Activated CD4-positive, CD25-positive, alpha-beta regulatory T cell treated with anti-CD3 and anti-CD28 coated beads, Interleukin-2, amount 50 U/mL, for 72 hours (primary cell): ENCODE results near the gene PRKAR2A.
"Not testable (repeated sequence)": the region's sequence is repeated elsewhere in the genome, so short reads cannot be mapped to it uniquely, and the experiment has no call there.

Source experiments
- DNase-seq: peaks from one replicate; pipeline ENCODE4 v3.0.0; 2021

Gene PRKAR2A

DNA sequence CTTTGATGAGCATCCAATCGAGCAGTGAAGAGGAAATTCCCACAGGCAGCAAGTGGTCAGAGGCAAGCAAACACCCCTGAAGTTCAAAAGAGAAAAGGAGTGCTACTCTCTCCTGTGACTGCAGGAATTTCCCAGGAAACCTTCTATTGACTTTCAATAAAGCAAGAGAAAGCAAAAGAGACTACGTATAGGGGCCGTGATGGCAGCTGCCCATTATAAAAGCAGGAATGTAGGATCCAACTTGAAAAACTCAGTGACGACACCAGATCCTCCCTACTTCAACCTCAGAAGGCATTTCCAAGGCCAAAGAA, 77.5 kb downstream of the PRKAR2A start:
- DNase-seq, result no peak

DNA sequence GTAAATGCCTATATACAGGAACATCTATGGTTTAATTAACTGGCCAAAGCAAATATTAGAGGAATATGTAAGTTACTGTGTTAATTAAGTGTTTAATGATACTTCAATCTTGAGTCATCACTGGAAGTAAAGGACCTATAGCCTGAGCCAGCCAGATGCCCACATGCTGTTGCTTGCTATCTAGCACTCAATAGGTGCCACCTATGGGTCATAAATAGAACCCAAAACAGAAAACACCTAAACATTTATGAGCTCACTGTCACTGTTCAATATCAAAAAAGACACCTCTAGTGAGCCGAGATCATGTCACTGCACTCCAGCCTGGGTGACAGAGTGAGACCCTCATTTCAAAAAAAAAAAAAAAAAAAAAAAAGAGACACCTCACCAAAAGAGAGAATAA, 82.3 kb downstream of the PRKAR2A start:
- DNase-seq, result no peak

DNA sequence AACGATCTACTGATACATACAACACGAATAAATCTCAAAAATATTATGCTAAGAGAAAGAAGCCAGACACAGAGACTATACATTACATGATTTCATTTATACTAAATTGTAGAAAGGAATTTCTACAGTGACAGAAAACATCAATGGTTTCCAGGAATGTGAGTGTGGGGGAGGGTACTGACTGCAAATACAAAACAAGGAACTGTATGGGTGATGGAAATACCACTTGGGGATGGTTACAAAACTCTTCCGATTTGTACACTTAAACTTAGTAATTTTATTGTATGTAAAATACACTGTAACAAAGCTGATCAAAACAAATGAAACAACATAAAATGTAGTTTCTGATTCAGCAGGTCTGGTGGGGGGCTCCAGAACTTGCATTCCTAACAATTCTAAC, 84.9 kb downstream of the PRKAR2A start:
- DNase-seq, result no peak

DNA sequence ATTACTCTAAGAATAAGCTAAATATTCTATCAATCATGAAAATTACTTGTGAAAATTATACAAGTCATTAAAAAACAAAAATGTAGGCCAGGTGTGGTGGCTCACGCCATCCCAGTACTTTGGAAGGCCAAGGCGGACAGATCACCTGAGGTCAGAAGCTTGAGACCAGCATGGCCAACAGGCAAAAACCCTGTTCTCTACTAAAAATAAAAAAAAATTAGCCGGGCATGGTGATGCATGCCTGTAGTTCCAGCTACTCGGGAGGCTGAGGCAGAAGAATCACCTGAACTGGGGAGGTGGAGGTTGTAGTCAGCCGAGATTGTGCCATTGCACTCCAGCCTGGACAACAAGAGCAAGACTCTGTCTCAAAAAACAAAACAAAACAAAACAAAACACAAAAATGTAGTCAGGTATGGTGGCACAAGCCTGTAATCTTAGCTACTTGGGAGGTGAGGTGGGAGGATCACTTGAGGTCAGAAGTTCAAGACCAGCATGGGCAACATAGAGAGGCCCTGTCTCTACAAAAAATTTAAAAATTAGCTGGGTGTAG, 87.6 kb downstream of the PRKAR2A start:
- DNase-seq, result not testable (repeated sequence)

DNA sequence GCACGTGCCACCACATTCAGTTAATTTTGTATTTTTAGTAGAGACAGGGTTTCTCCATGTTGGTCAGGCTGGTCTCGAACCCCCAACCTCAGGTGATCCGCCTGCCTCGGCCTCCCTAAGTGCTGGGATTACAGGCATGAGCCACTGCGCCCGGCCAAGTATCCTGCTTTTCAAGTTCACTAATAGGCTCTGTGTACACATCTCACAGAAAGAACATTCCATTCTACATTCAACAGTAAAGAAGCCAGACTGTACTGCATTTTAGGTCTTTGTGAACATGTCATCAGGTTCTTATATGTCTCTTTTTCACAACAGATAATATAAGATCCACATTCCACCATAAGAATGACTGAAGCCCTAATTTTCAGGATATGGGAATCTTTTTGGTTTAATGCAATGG, 88.1 kb downstream of the PRKAR2A start:
- not testable (repeated sequence) for DNase-seq

DNA sequence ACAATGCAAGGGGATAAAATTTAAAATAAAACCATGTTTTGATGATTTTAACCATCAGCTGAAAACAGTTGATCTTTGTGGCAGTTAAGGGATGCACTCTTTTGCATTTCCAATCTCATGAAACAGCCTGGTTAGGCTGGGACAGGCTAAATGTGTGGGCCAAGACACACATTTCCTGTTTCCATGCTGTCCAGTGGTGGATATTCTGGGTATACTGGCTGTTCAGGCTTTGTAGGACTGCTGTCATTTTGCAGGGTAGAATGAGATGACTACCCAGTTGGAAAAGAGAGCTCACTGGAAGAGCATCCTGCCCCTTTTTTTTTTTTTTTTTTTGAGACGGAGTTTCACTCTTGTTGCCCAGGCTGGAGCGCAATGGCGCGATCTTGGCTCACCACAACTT, 88.6 kb downstream of the PRKAR2A start:
- DNase-seq, result no peak

DNA sequence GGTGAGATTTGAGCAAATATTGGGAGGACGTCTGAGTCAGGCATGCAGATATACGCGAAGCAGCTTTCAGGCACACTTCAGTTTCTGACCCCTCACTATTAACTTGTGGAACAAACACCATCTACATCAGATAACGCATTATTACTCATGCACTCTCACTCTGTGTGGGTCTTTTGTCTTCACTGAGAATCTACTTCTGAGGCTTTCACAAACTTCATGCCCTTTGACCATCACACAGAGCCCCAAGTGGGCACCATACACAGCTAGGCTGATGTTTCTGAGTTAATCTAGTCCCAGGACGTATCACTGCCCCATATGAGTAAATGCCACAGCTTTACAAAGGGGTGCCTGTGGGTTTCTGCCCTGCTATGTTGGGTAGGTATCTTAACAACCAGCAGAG, 91.0 kb downstream of the PRKAR2A start:
- DNase-seq, result no peak

DNA sequence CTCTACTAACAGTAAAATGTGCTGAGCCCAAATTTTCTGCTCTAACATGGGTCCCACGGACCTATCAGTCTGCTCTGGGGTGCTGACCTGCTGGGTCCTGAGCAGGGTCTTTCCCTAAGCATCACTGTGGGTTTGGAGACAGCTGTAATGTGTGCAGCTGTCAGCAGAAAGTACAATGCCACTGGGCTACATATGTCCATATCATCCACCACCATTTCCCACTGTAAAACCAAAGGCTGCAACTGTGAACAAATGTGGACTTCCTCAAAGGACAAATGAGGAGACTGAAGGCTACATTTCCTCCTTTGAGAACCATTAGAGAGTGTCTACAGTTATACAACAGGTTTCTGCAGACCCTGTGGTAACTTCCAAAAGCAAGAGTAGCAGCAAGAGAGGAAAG, 96.8 kb downstream of the PRKAR2A start:
- no peak for DNase-seq

DNA sequence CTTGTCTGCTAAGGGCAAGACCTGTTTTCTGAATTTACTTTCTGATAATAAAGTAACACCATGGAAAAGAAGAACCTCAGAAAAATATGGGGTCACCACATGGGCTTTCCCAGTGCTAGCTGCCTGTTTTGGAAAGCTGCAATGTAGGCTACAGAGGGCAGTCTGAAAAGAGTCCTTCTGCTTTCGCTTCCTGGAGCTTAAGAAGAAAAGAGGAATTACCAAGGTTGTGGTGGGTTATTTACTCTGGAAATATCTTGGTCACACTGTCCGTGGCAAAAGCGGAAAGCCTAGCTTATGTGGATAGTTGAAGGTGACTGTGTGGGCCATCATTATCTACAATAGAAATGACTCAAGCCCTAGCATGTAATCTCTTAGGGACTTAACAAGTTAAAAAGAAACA, 98.9 kb downstream of the PRKAR2A start:
- DNase-seq, result no peak

DNA sequence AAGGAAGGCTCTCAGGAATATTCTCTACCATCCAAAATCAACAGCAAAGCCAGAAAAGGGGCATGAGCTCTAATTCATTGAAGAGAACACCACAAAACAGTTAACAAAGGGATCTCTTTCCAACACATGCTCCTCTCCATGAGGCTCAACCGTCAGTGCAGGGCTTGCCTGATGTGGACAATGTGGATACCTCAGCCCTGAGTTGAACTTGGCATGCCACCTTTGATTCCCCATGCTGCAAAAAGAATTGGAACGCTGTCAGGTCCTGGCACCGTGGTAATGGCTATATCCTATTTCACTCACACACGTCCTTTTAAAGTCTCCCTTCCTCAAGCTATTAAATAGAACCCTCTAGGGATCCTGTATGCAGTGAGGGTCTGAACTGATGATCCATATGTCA, 100.0 kb downstream of the PRKAR2A start:
- DNase-seq, result no peak

DNA sequence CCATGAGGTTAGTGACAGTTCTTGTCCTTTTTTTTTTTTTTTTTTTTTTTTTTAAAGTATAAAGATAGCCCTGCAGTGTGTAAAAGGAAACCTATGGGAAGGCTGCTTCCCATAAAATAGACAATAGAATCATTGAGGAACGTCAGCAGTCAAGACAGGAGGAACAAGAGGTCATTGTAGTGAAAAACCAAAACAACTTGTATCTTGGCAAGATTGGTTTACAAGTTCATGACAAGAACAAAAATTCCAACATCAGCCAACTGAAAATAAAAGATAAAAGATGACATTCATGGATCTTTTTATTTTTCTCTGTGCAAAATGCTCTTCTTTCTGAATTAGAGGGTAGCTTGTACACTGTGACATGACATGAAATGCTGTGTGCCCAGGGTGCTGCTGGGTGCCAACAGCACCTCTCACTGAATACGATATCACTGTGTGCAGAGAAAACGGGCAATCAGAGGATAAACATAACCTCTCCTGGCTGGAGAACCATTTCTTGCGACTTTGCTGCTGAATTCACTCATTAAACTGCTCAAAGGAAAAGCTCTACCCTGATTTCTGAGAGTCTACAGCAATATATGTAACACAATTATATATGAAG, 100.6 kb downstream of the PRKAR2A start:
- DNase-seq, result no peak

DNA sequence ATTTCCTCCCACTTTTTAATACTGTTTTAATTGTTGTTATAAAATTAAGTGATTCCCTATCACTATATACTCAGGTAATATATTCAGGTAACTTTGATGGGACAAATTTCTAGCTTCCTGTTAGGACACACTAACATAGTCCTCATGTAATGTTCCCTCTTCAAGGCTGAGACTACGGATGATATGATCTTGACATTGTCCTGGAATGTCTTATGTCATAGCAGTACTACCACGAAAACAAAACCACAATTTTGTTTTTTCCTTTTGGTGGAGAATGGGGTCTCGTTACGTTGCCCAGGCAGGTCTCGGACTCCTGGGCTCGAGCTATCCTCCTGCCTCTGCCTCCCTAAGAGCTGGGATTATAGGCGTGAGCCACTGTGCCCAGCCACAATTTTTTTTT, 103.9 kb downstream of the PRKAR2A start:
- no peak for DNase-seq

DNA sequence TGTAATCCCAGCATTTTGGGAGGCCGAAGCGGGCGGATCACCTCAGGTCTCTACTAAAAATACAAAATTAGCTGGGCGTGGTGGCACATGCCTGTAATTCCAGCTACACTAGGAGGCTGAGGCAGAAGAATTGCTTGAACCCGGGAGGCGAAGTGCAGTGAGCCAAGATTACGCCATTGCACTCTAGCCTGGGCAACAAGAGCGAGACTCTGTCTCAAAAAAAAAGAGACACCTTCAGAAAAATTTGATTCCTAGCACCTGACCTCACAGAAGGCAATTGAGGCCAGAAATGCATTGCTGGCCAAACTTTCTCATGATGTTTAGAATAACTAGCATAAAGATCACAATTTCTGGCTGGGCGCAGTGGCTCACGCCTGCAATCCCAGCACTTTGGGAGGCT, 106.4 kb downstream of the PRKAR2A start:
- not testable (repeated sequence) for DNase-seq

DNA sequence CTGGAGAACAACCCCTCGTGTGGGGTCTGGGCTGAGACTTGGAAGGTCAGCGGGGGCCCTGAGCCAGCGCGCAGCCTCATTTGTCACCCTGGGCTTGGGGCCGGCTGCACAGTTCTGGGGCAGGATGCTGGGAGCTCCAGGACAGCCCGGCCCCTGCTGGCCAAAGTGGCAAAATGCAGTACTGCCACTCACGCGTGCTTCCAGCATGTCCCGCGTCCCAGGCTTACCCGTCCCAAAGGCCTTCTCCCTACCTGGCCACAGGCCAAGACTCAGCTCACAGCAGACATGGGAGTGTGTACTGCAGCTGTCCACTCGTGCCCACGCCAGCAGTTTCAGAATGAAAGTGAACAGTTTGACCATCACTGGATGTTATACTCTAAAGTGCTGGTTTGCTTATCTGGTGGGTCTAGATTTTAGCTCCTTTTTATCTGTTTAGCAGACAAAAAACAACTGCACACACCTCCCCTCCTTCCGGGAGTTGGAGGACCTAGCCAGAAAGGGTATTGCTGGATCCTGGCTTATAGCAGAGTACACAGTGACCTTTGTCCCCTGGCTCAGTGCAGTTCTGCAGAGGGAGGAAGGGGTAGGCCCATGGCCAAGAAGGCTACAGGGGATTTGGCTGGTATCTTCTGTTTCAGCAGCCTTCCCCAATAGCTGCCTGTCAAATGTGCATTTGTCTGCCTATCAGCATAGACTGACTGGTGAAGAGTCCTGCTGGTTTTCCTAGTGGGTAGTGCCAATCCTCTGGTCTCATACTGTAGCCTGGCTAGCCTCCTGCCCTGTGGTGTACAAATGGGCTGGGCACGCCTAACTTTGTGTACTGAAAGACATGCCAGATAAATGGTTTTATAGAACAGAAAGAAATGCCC, 107.5 kb downstream of the PRKAR2A start:
- DNase-seq, result peak; percentile 51

DNA sequence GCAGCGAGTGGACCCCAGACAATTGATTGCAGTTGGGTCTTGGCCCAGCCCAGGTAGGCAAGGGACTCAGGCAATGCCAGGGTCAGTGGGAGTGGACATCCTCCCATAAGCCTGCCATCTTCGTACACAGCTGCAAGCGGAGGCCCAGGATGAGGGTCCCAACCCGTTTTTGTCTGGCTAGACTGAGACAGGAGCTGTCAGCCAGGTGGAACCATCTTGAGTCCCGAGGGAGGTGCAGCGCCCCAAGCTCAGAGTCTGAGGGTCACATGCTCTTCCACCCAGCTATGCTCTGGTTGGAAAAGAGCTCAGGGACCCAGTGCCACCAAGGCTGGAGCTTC, 108.1 kb downstream of the PRKAR2A start:
- no peak for DNase-seq

DNA sequence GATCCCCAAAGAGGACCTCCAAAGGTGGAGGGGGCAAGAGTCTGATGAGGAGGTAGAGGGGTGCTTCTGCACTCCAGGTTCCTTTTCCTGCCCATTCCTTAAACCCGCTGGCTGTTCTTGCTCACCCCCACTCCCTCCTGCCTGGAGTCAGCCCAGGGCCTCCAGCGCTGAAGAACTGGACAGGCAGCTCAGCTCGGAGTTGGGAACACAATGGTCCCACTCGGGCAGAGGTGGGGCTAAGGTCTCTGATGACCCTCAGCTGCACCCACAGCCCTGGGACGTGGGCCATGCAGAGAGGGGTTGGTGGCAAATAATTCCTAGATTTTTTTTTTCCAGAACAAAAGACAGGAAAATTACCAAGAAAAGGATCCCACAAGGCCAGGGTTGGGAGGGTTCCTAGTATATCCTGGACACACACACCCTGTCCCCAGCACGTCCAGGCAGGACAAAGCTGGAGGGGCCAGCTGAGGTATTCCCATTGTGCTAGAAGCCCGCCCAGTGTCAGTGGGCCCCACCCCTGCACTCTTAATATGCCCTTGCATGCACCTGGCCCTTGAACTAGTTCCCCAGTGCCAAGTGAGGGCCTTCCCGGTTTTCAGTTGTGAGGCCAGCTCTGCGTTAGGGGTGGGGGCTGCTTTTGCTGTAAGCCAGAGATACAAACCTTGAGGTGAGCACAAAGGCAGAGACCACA, 108.6 kb downstream of the PRKAR2A start:
- no peak for DNase-seq

DNA sequence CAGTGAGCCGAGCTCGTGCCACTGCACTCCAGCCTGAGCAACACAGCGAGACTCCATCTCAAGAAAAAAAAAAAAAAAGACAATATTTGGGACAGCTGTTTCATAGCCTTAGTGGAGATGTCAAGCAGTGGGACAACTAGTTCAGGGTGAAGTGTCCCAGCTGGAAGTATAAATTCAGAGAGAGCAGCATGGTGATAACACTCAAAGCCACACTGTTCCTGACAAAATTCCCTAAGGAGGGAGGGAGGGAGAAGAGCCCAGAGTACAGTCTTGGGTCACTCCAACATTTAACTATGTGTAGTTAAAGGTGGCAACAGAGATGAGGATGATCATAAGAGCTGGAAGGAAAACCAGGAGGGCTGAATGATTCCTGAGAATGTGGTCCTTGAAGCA, 109.5 kb downstream of the PRKAR2A start:
- no peak for DNase-seq

DNA sequence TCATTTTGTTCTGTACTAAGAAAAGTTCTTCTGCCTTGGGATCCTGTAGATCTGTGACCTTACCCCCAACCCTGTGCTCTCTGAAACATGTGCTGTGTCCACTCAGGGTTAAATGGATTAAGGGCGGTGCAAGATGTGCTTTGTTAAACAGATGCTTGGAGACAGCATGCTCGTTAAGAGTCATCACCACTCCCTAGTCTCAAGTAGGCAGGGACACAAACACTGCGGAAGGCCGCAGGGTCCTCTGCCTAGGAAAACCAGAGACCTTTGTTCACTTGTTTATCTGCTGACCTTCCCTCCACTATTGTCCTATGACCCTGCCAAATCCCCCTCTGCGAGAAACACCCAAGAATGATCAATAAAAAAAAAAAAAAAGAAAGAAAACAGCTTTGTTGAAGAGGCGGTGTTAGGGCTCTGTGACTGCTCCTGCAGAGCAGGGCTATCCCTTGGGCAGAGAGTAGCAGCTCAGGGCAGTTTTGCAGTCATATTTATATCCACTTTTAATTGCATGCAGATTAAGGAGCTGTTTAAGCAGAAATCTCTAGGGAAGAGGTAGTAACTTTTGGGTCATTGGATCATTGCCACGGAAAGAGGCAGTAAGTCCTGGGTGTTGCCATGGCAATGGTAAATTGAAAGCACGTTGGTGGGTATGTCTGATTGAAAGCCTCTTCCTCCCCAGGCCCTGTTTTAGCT, 112.5 kb downstream of the PRKAR2A start:
- not testable (repeated sequence) for DNase-seq

DNA sequence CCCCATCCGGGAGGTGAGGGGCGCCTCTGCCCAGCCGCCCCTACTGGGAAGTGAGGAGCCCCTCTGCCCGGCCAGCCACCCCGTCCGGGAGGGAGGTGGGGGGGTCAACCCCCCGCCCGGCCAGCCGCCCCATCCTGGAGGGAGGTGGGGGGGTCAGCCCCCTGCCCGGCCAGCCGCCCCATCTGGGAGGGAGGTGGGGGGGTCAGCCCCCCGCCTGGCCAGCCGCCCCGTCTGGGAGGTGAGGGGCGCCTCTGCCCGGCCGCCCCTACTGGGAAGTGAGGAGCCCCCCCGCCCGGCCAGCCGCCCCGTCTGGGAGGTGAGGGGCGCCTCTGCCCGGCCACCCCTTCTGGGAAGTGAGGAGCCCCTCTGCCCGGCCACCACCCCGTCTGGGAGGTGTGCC, 113.1 kb downstream of the PRKAR2A start:
- not testable (repeated sequence) for DNase-seq

DNA sequence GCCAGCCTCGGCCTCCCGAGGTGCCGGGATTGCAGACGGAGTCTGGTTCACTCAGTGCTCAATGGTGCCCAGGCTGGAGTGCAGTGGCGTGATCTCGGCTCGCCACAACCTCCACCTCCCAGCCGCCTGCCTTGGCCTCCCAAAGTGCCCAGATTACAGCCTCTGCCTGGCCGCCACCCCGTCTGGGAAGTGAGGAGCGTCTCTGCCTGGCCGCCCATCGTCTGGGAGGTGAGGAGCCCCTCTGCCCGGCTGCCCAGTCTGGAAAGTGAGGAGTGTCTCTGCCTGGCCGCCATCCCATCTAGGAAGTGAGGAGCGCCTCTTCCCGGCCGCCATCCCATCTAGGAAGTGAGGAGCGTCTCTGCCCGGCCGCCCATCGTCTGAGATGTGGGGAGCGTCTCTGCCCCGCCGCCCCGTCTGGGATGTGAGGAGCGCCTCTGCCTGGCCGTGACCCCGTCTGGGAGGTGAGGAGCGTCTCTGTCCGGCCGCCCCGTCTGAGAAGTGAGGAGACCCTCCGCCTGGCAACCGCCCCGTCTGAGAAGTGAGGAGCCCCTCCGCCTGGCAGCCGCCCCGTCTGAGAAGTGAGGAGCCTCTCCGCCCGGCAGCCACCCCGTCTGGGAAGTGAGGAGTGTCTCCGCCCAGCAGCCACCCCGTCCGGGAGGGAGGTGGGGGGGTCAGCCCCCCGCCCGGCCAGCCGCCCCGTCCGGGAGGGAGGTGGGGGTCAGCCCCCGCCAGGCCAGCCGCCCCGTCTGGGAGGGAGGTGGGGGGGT, 113.7 kb downstream of the PRKAR2A start:
- DNase-seq, result not testable (repeated sequence)

DNA sequence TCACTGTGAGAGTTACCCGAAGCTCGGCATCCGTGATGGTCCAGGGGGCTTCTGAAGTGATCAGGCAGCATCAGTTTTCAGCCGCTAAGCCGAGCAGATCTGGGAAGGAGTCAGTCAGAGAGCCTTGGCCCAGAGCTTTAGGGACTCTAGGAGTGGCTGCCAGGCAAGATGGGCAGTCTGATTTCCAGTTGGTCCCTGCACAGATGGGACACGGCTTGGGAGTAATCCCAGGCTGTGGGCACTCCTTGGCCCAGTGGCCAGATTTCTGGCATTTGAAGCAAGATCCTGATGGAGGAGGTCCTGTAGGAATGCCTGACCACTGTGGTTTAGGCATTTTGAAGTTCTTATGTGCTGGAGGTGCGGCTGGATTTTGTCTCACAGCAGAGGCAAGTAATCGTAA, 120.2 kb downstream of the PRKAR2A start:
- DNase-seq, result no peak

DNA sequence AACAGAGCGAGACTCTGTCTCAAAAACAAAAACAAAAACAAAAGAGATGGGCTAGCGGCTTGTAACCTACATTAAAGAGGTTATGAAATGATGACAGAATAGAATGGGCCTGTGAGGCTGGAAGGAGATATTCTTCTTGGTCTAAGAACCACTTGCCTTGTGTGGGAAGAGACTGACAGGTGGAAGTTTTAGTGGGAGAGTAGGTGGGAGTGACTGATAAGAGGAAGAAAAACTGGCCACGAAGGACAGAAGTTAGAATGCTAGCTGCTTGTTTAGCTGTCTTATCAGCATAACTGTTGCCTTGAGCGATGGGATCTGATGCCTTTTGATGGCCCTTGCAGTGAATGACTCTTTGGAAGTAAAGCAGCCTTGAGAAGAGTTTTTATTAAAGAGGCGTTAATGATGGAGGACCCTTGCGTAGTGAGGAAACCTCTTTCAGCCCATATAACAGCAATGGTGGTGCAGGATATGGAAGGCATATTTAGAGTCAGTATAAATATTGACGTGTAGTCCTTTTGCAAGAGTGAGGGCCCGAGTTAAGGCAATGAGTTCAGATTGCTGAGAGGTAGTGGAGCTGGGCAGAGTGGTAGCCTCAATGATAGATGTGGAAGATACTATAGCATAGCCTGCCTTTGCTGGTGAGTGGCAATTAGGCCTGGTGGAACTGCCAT, 122.4 kb downstream of the PRKAR2A start:
- DNase-seq, result not testable (repeated sequence)
